Gastrocnemius medialis (tissue), 4 donors: Measurements from ENCODE around the gene THBS1.

ENCODE experiments used
- POLR2A ChIP-seq, 2 donors: fragments of 450-650 bp; IDR thresholded peaks; one replicate each; pipeline ENCODE4 v1.6.1; 2017; ENCODE audit warnings: antibody characterized with exemption in 2 of 2, mild to moderate bottlenecking in 2 of 2, moderate library complexity in 2 of 2
- TF ChIP-seq, protein P1 (sequence below), 5 experiments: fragments of 450-650 bp in 3 of 5; fragments of 200-600 bp in 2 of 5; sonication (generic) in 2 of 5; IDR thresholded peaks in 4 of 5; conservative IDR thresholded peaks in 1 of 5; 1 replicate in 4 of 5; 2 replicates in 1 of 5; pipeline ENCODE4 v1.5.1; 2016 to 2019; ENCODE audit warnings: antibody characterized with exemption in 5 of 5, mild to moderate bottlenecking in 3 of 5, moderate library complexity in 3 of 5

GRCh38 chr15:39598958-39599845 lies 18.3 kb downstream of the THBS1 start:
- TF ChIP-seq, protein P1, sequence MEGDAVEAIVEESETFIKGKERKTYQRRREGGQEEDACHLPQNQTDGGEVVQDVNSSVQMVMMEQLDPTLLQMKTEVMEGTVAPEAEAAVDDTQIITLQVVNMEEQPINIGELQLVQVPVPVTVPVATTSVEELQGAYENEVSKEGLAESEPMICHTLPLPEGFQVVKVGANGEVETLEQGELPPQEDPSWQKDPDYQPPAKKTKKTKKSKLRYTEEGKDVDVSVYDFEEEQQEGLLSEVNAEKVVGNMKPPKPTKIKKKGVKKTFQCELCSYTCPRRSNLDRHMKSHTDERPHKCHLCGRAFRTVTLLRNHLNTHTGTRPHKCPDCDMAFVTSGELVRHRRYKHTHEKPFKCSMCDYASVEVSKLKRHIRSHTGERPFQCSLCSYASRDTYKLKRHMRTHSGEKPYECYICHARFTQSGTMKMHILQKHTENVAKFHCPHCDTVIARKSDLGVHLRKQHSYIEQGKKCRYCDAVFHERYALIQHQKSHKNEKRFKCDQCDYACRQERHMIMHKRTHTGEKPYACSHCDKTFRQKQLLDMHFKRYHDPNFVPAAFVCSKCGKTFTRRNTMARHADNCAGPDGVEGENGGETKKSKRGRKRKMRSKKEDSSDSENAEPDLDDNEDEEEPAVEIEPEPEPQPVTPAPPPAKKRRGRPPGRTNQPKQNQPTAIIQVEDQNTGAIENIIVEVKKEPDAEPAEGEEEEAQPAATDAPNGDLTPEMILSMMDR (IDR thresholded peaks at IDR 0.05 in 4 of 5, conservative IDR thresholded peaks at IDR 0.05 in 1 of 5), result no peak
- TF ChIP-seq POLR2A (IDR thresholded peaks at IDR 0.05), result no peak
